IMR-90 (cell line): ENCODE data around the gene COL4A3. TPM values are rescaled to one million over a fixed set of nuclear protein-coding genes. Genes with fewer than 3 reads are reported as not detected.

Source experiments
- ATAC-seq: fragments of 200-7000 bp; cut with Tn5 transposase; 2 replicates; pipeline ENCODE4 v1.9.1; 2020; ENCODE audit warnings: low read depth, mild to moderate bottlenecking, moderate library complexity
- BruUV-seq: library from RNA; stranded (reverse); fragments of 400-500 nt; replicated peaks from 2 replicates; lab custom pipeline; 2021; lab: Mats Ljungman, UMichigan
- CTCF ChIA-PET: fragments of 300-600 bp; formaldehyde crosslinking; extraction: SDS; loops from one replicate; lab custom pipeline; 2021; ENCODE audit warnings: antibody characterized with exemption; lab: Yijun Ruan, JAX
- POLR2A ChIA-PET: fragments of 300-600 bp; sonication (Branson Sonifier 250); formaldehyde crosslinking; loops from one replicate; lab custom pipeline; 2022; ENCODE audit warnings: antibody characterized with exemption; ENCODE audit not compliant: unreplicated experiment; lab: Charles Lee
- DNase-seq: peaks from one replicate; pipeline ENCODE4 v3.0.0; 2013
- H2AFZ ChIP-seq: replicated peaks from 2 replicates; pipeline ENCODE3; 2013; ENCODE audit warnings: low read length, mild to moderate bottlenecking; ENCODE audit not compliant: poor library complexity
- H2AK5ac ChIP-seq: 2 replicates; pipeline ENCODE4 v1.6.1; 2013; ENCODE audit warnings: low read depth, low read length, inconsistent platforms
- H2AK9ac ChIP-seq: replicated peaks from 2 replicates; pipeline ENCODE3; 2013; ENCODE audit warnings: mild to moderate bottlenecking, low read depth, low read length, moderate library complexity; ENCODE audit not compliant: poor library complexity
- H2BK120ac ChIP-seq: 2 replicates; pipeline ENCODE4 v1.6.1; 2013; ENCODE audit warnings: low read depth, low read length, inconsistent platforms
- H2BK15ac ChIP-seq: 3 replicates; pipeline ENCODE4 v1.6.1; 2013; ENCODE audit warnings: low read depth, low read length, inconsistent platforms
- H2BK20ac ChIP-seq: 2 replicates; pipeline ENCODE4 v1.6.1; 2013; ENCODE audit warnings: low read depth, mild to moderate bottlenecking, inconsistent platforms, low read length, moderate library complexity
- H2BK5ac ChIP-seq: 2 replicates; pipeline ENCODE4 v1.6.1; 2013; ENCODE audit warnings: mild to moderate bottlenecking, low read depth, low read length, inconsistent platforms; ENCODE audit not compliant: poor library complexity, severe bottlenecking
- H3K14ac ChIP-seq: replicated peaks from 2 replicates; pipeline ENCODE4 v1.6.1; 2013; ENCODE audit warnings: low read depth, low read length, inconsistent platforms
- H3K18ac ChIP-seq: 2 replicates; pipeline ENCODE4 v1.6.1; 2013; ENCODE audit warnings: low read depth, low read length, control low read depth
- H3K23ac ChIP-seq: 2 replicates; pipeline ENCODE4 v1.6.1; 2013; ENCODE audit warnings: low read depth, low read length, inconsistent platforms
- H3K27ac ChIP-seq: 2 replicates; pipeline ENCODE4 v1.5.1; 2013; ENCODE audit warnings: mild to moderate bottlenecking, control low read depth, low read length; ENCODE audit not compliant: insufficient read depth
- H3K27me3 ChIP-seq: 2 replicates; pipeline ENCODE4 v1.6.1; 2013; ENCODE audit warnings: low read length; ENCODE audit not compliant: control insufficient read depth, insufficient read depth
- H3K36me3 ChIP-seq: 2 replicates; pipeline ENCODE4 v1.6.1; 2013; ENCODE audit warnings: low read length, mixed read lengths; ENCODE audit not compliant: control insufficient read depth, insufficient read depth
- H3K4ac ChIP-seq: 2 replicates; pipeline ENCODE4 v1.6.1; 2013; ENCODE audit warnings: low read depth, low read length, inconsistent platforms
- H3K4me1 ChIP-seq: 2 replicates; pipeline ENCODE4 v1.6.1; 2013; ENCODE audit warnings: low read length, mixed read lengths; ENCODE audit not compliant: control insufficient read depth, insufficient read depth
- H3K4me2 ChIP-seq: 2 replicates; pipeline ENCODE4 v1.6.1; 2013; ENCODE audit warnings: low read depth, mild to moderate bottlenecking, control low read depth, low read length, moderate library complexity
- H3K4me3 ChIP-seq: 2 replicates; pipeline ENCODE4 v1.5.1; 2013; ENCODE audit warnings: low read depth, mild to moderate bottlenecking, control low read depth, low read length, moderate library complexity; ENCODE audit not compliant: insufficient read depth
- H3K56ac ChIP-seq: 2 replicates; pipeline ENCODE4 v1.6.1; 2013; ENCODE audit warnings: low read length, inconsistent platforms; ENCODE audit not compliant: insufficient read depth; ENCODE audit errors: extremely low read depth
- H3K79me1 ChIP-seq, 2 experiments: 2 replicates each; pipeline ENCODE4 v1.6.1; 2013; ENCODE audit warnings: low read length in 2 of 2, inconsistent platforms in 1 of 2, low read depth in 1 of 2
- H3K9ac ChIP-seq: 2 replicates; pipeline ENCODE4 v1.6.1; 2013; ENCODE audit warnings: low read depth, low read length, control low read depth
- H3K9me1 ChIP-seq: 2 replicates; pipeline ENCODE4 v1.6.1; 2013; ENCODE audit warnings: low read length, inconsistent platforms; ENCODE audit not compliant: insufficient read depth
- H3K9me3 ChIP-seq: 2 replicates; pipeline ENCODE4 v1.6.1; 2013; ENCODE audit warnings: low read length; ENCODE audit not compliant: control insufficient read depth, insufficient read depth
- H4K20me1 ChIP-seq: 2 replicates; pipeline ENCODE4 v1.6.1; 2013; ENCODE audit warnings: low read length, inconsistent platforms; ENCODE audit not compliant: insufficient read depth
- H4K5ac ChIP-seq: 2 replicates; pipeline ENCODE4 v1.6.1; 2013; ENCODE audit warnings: mild to moderate bottlenecking, low read depth, low read length, control low read depth
- H4K8ac ChIP-seq, 2 experiments: 2 replicates each; pipeline ENCODE4 v1.6.1; 2013; ENCODE audit warnings: low read depth in 2 of 2, low read length in 2 of 2, control low read depth in 1 of 2, inconsistent platforms in 1 of 2
- H4K91ac ChIP-seq: 2 replicates; pipeline ENCODE4 v1.6.1; 2013; ENCODE audit warnings: low read depth, low read length, inconsistent platforms; ENCODE audit not compliant: insufficient read depth
- BHLHE40 ChIP-seq: fragments of 150-350 bp; IDR thresholded peaks from 2 replicates; pipeline ENCODE4 v1.6.1; 2016; ENCODE audit warnings: mild to moderate bottlenecking, low read depth, low read length
- CEBPB ChIP-seq: IDR thresholded peaks from 2 replicates; pipeline ENCODE4 v1.6.1; 2012; ENCODE audit warnings: low read depth, low read length, improper control_type of control experiment
- CHD1 ChIP-seq: IDR thresholded peaks from 2 replicates; pipeline ENCODE4 v1.6.1; 2012; ENCODE audit warnings: low read depth, low read length, improper control_type of control experiment
- CTCF ChIP-seq: conservative IDR thresholded peaks from 2 replicates; pipeline ENCODE4 v1.5.1; 2012; ENCODE audit warnings: mild to moderate bottlenecking, low read depth, low read length, improper control_type of control experiment
- FOS ChIP-seq: fragments of 150-350 bp; IDR thresholded peaks from 2 replicates; pipeline ENCODE4 v1.6.1; 2016; ENCODE audit warnings: low read depth, low read length
- MAFK ChIP-seq: IDR thresholded peaks from 2 replicates; pipeline ENCODE4 v1.6.1; 2012; ENCODE audit warnings: low read depth, low read length, improper control_type of control experiment
- MAZ ChIP-seq: IDR thresholded peaks from 2 replicates; pipeline ENCODE4 v1.6.1; 2012; ENCODE audit warnings: low read depth, mild to moderate bottlenecking, low read length, improper control_type of control experiment, moderate library complexity, borderline replicate concordance
- POLR2A ChIP-seq: IDR thresholded peaks from 2 replicates; pipeline ENCODE4 v1.6.1; 2012; ENCODE audit warnings: mild to moderate bottlenecking, low read depth, low read length
- RAD21 ChIP-seq: IDR thresholded peaks from 2 replicates; pipeline ENCODE4 v1.6.1; 2012; ENCODE audit warnings: low read length, improper control_type of control experiment
- RCOR1 ChIP-seq: IDR thresholded peaks from 2 replicates; pipeline ENCODE4 v1.6.1; 2012; ENCODE audit warnings: mild to moderate bottlenecking, low read length, improper control_type of control experiment; ENCODE audit not compliant: insufficient replicate concordance
- RFX5 ChIP-seq: IDR thresholded peaks from 2 replicates; pipeline ENCODE4 v1.8.0; 2012; ENCODE audit warnings: low read depth, mild to moderate bottlenecking, low read length, moderate library complexity
- SMC3 ChIP-seq: fragments of 150-350 bp; IDR thresholded peaks from 2 replicates; pipeline ENCODE4 v1.6.1; 2016; ENCODE audit warnings: low read depth, mild to moderate bottlenecking, antibody characterized with exemption, low read length, moderate library complexity
- USF2 ChIP-seq: fragments of 150-350 bp; IDR thresholded peaks from 2 replicates; pipeline ENCODE4 v1.6.1; 2017; ENCODE audit warnings: mild to moderate bottlenecking, antibody characterized with exemption, low read length, low read depth
- WGBS, 2 experiments: methylation state at CpG; one replicate each; pipeline versions ENCODE4 v1.1.5 to v1.1.7; 2013; ENCODE audit warnings: missing lambda C conversion rate in 2 of 2; ENCODE audit not compliant: insufficient read length in 1 of 2; ENCODE audit errors: extremely low coverage in 2 of 2; 5-methylcytosine and 5-hydroxymethylcytosine counted together
- dilution Hi-C: fragments of 300-500 bp; cut with HindIII; formaldehyde crosslinking; loops from one replicate; pipeline ENCODE4 v1.14.3; 2018; ENCODE audit warnings: low sequenced_read_pairs; ENCODE audit not compliant: unreplicated experiment
- in situ Hi-C: fragments of 300-500 bp; cut with MboI; formaldehyde crosslinking; loops from 3 replicates; pipeline ENCODE4 v1.14.3; 2019; ENCODE audit warnings: low sequenced_read_pairs, inconsistent platforms, mixed read lengths
- intact Hi-C: fragments of 100-400 bp; cut with micrococcal nuclease; formaldehyde crosslinking; loops from 2 replicates; pipeline ENCODE4 v1.10.0; 2022
- polyA plus RNA-seq, 3 experiments: library from polyadenylated mRNA; depleted of rRNA; stranded (reverse); fragments of >200 nt; gene quantifications; 2 replicates each; pipeline ENCODE4 v1.2.3, GENCODE V29; 2012; ENCODE audit warnings: low replicate concordance in 1 of 3
- total RNA-seq: library from RNA; depleted of rRNA; stranded (reverse); fragments of >200 nt; gene quantifications from 2 replicates; pipeline ENCODE4 v1.2.3, GENCODE V29; 2012

Gene COL4A3
- total and polyA plus RNA-seq, 2 of the 4 experiments (the other 2 are of a cell fraction): not detected

GRCh38 chr2:227183657-227184367 lies 19.4 kb downstream of the COL4A3 start:
- no peak overlapping the region for H2AK5ac ChIP-seq
- H3K79me1 ChIP-seq: no peaks in the 10 kb centered on the region
- H2BK20ac ChIP-seq: no peak overlapping the region
- dilution Hi-C loops: no loop called here
- in situ Hi-C loops: no loop called here
- intact Hi-C loops: no loop called here
- H2AFZ ChIP-seq: no peak overlapping the region
- ChIA-PET POLR2A (no interaction called here), CTCF (no interaction called here)
- ATAC-seq (no peak), DNase-seq (no peak)
- no peak overlapping the region for H4K8ac ChIP-seq
- WGBS, 2 experiments: no CpG with 5 or more reads among the region's 2 CpGs
- H3K4me3 ChIP-seq: no peak overlapping the region
- H3K27ac ChIP-seq: no peak overlapping the region
- H4K91ac ChIP-seq: no peak overlapping the region
- no peak overlapping the region for H3K14ac ChIP-seq
- H3K4me2 ChIP-seq: no peak overlapping the region
- H2BK15ac ChIP-seq: no peak overlapping the region
- H2BK5ac ChIP-seq: no peak overlapping the region
- no peaks in the 10 kb centered on the region for H4K20me1 ChIP-seq
- no peak overlapping the region for H4K5ac ChIP-seq
- no peak overlapping the region for H3K4ac ChIP-seq
- no peak overlapping the region for H2AK9ac ChIP-seq
- no peak overlapping the region for H3K56ac ChIP-seq
- BruUV-seq: no TSS peak
- H3K18ac ChIP-seq: no peak overlapping the region
- no peaks in the 10 kb centered on the region for H3K36me3 ChIP-seq
- H3K9me3 ChIP-seq: no peaks in the 10 kb centered on the region
- H2BK120ac ChIP-seq: no peak overlapping the region
- no peak overlapping the region for H3K9ac ChIP-seq
- no peaks in the 10 kb centered on the region for H3K9me1 ChIP-seq
- no peak overlapping the region for H3K23ac ChIP-seq
- H3K4me1 ChIP-seq: no peaks in the 10 kb centered on the region
- H3K27me3 ChIP-seq: peaks cover 2% of the 10 kb centered on the region; the same call in 1 of the 2 replicates
- TF ChIP-seq MAFK (no peak), SMC3 (no peak), USF2 (no peak), POLR2A (no peak), BHLHE40 (no peak), RFX5 (no peak), RAD21 (no peak), CEBPB (no peak), FOS (no peak), CHD1 (no peak), CTCF (no peak), RCOR1 (no peak), MAZ (no peak)
